Measurements from ENCODE around the gene NECTIN1.

Gene NECTIN1

DNA sequence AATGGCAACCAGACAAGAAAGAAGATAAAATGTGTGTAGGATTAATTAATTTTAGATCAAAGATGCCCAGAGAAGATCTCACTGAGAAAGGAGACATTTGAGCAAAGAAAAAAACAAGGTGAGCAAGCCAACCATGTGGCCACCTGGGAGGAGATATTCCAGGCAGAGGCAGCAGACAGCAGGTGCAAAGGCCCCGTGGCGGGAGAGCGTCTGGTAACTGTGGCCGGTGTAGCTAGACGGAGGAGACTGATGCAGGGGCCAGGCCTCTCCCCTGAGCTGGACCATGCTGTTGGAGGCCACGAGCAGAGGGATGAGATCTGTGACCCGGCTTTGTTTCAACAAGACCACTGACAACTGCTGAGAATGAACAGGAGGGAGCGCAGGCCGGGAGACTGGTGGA, 23.6 kb downstream of the NECTIN1 start:
- POLR2A ChIA-PET = no interaction called here

DNA sequence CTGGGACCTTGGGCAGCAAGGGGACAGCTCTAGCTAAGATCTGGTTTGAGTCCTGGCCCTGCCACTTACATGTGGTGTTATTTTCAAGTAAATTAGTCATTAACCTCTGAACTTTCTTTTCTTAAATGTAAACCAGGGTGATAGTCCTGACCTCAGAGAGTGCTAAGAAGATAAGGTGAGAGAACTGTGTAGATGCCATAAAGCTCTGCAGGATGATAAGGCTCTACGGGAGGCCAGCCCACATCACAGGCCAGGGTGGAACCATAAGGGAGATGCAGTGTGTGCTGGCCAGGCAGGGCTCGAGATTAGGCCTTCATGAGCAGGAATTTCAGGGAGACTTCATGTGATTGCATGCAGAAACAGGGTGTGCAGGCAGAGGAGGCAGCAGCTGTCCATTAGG, 24.2 kb downstream of the NECTIN1 start:
- POLR2A ChIA-PET = no interaction called here
- TF ChIP-seq CTCF (IDR thresholded peaks at IDR 0.05; ENCODE audit: insufficient read depth, low read length, missing control alignments) = no peak
- no peak for DNase-seq (ENCODE audit: low read depth, low spot score)
- CTCF ChIA-PET = interaction anchor here (1.0 to 3.9 kb wide), 2 partner anchors 14 to 24 kb away, joined by 5 to 19 read pairs; partner anchors contain the start of gene NECTIN1
- no peak overlapping the region for H3K4me3 ChIP-seq (ENCODE audit: low read depth, low read length)

More for the DNA sequence above, 23.6 kb downstream of the NECTIN1 start:
- CTCF ChIA-PET = interaction anchor here (1.9 to 3.9 kb wide), 2 partner anchors 16 to 24 kb away, joined by 5 to 19 read pairs; partner anchors contain the start of gene NECTIN1
- TF ChIP-seq CTCF (IDR thresholded peaks at IDR 0.05; ENCODE audit: insufficient read depth, low read length, missing control alignments) = no peak
- DNase-seq (ENCODE audit: low read depth, low spot score) = no peak
- H3K4me3 ChIP-seq (ENCODE audit: low read depth, low read length) = no peak overlapping the region

GRCh38 chr11:119701591-119702549, 27.1 kb downstream of the NECTIN1 start:
- no peak for TF ChIP-seq CTCF (IDR thresholded peaks at IDR 0.05; ENCODE audit: insufficient read depth, low read length, missing control alignments)
- ChIA-PET POLR2A (no interaction called here), CTCF (interaction anchor here (0.8 to 2.1 kb wide), 5 partner anchors 12 to 406 kb away, joined by 3 to 8 read pairs (median 5); partner anchors contain the start of gene NECTIN1)
- no peak for DNase-seq (ENCODE audit: low read depth, low spot score)
- H3K4me3 ChIP-seq (ENCODE audit: low read depth, low read length) = no peak overlapping the region

DNA sequence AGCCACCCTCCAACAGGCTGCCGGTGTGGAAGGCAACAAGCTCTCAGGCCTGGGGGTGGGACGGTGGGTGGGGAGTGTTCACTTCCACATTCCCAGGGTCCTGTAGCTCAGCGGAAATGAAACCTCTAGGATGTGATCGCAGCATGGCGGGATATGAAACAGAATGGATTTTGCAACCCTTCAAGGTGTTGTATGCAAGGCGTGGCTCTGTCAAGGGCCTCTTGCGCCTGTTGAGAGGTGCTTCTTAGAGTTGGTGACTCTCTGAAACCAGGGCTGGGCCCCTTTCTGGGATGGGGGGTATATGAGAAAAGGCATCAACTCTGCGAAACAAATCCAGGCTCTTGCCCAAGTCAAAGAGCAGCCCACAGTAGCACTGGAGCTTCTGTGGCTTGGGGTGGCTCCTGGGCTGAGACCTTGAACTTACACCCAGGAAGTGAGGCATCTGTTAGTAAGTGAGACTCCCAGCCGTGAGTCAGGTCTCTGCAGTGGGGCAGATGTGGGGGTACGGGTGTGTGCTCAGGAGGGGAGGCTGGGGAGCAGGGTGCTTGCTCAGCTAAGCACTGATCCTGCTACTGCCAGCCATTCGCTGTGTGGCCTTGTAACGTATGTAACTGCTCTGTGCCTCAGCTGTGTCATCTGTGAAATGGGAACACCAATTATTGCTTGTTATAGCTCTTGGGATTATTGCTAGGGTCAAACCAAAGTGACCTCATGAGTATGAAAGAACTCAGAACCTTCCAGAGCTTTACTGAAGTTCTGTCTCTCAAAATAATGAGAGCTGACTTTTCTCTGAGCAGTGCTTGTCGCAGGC, 28.3 kb downstream of the NECTIN1 start:
- H3K4me3 ChIP-seq (ENCODE audit: low read depth, low read length) = no peak overlapping the region
- POLR2A ChIA-PET = no interaction called here
- CTCF ChIA-PET = interaction anchor here (1.0 to 2.1 kb wide), 2 partner anchors 9 to 21 kb away, joined by 4 to 7 read pairs; no protein-coding TSS in a partner anchor
- DNase-seq (ENCODE audit: low read depth, low spot score) = no peak
- no peak for TF ChIP-seq CTCF (IDR thresholded peaks at IDR 0.05; ENCODE audit: insufficient read depth, low read length, missing control alignments)

GRCh38 chr11:119700030-119700429, 29.0 kb downstream of the NECTIN1 start:
- CTCF ChIA-PET = interaction anchor here (1.0 to 2.0 kb wide), 2 partner anchors 9 to 29 kb away, joined by 4 to 11 read pairs; partner anchors contain the start of gene NECTIN1
- POLR2A ChIA-PET = no interaction called here
- no peak overlapping the region for H3K4me3 ChIP-seq (ENCODE audit: low read depth, low read length)
- TF ChIP-seq CTCF (IDR thresholded peaks at IDR 0.05; ENCODE audit: insufficient read depth, low read length, missing control alignments) = no peak
- no peak for DNase-seq (ENCODE audit: low read depth, low spot score)
